Lower leg skin (tissue), 3 donors: Measurements from ENCODE around the gene ZSCAN20.

Experiments
- CTCF ChIP-seq, 3 donors: fragments of 450-650 bp; IDR thresholded peaks; one replicate each; pipeline ENCODE4 v1.5.1; 2016; ENCODE audit warnings: antibody characterized with exemption in 3 of 3, mild to moderate bottlenecking in 3 of 3, moderate library complexity in 2 of 3
- POLR2A ChIP-seq, 2 donors: fragments of 450-650 bp; IDR thresholded peaks; one replicate each; pipeline ENCODE4 v1.6.1; 2016 to 2017; ENCODE audit warnings: antibody characterized with exemption in 2 of 2, mild to moderate bottlenecking in 1 of 2, moderate library complexity in 1 of 2

GRCh38 chr1:33503506-33503905, 31.1 kb downstream of the ZSCAN20 start:
- TF ChIP-seq CTCF (IDR thresholded peaks at IDR 0.05), result no peak
- no peak for TF ChIP-seq POLR2A (IDR thresholded peaks at IDR 0.05)
